ENCODE results near the gene BLOC1S5. TPM values are rescaled to one million over a fixed set of nuclear protein-coding genes. Genes with fewer than 3 reads are reported as not detected.
"Not testable (repeated sequence)": the region's sequence is repeated elsewhere in the genome, so short reads cannot be mapped to it uniquely, and the experiment has no call there.

The BLOC1S5 gene
- total RNA-seq, 1 donor from 2014 or later, result 19.5 TPM

GRCh38 chr6:8043221-8043620, 21.0 kb downstream of the BLOC1S5 start:
- no peak for DNase-seq (ENCODE audit: low spot score)

- DNase-seq (ENCODE audit: low spot score), result no peak
These were observed 22.1 kb downstream of the BLOC1S5 start for GRCh38 chr6:8041913-8042583.

- DNase-seq (ENCODE audit: low spot score), result not testable (repeated sequence)
These were observed 30.1 kb downstream of the BLOC1S5 start for GRCh38 chr6:8034107-8034506.

DNA sequence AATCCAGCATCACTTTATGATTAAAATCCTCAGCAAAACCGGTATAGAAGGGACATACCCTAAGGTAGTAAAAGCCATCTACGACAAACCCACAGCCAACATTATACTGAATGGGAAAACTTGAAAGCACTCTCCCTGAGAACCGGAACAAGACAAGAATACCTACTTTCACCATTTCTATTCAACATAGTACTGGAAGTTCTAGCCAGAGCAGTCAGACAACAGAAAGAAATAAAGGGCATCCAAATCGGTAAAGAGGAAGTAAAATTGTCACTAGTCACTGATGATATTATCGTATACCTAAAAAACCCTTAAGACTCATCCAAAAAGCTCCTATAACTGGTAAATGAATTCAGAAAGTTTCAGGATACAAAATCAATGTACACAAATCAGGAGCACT, 33.3 kb downstream of the BLOC1S5 start:
- no peak for DNase-seq (ENCODE audit: low spot score)

DNA sequence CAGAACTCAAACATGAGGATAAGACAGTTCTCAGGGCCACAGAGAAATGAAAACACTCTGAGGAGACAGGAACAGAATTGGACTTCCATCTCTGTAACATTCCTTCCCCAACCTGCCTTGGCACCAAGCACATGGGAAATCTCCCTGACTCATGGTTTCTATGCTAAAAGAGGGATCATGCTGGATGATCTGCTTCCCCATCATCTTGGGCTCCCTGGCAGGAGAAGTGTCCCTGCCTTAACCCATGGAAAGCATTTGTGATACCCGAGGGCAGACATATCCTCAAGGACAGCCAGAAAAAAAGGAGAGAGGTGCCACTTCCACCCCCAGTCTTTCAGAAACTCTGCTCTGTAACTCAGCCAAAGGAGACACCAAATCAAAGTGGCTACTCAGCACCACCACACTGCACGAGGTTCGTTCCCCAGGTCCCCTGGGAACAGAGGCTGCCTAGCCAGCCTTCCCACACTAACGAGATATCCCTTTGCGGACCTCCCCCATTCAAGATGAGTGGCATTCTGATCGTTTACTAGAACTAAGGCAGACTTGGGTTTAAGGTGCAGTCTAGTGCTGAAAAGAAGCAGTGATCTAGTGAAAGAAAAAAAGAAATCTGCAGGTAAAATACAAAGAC, 34.8 kb downstream of the BLOC1S5 start:
- DNase-seq (ENCODE audit: low spot score), result no peak

DNA sequence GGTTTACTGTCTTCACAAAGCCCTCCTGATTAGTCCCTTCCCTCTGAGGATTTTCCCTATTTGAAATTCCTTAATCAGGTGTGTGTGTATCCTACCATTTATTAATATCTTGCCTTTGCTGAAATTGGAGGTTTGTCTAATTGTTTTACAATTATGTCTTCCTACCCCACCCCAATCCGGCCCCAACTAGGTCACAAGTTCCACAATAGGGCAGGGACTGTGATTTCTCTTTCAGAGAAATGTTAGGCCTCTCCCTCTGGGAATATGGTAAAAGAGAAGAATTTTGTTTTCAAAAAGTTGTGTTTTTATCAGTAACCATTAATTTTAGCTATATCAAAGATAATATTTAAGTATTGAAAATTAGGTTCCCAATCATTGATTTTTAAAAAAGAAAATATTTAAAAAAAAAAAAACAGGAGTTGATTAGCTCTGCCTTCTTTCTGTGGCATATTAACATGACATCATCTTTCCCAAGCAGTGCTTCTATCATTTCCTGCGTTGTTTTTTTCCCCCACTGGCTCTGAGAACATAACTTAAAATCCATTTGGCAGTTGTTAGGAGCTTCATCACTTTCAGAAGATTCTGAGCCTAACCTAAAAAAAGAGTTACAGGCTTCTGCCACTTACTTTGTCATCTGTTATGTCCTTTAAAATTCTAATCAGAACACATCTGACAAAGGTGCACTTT, 36.1 kb downstream of the BLOC1S5 start:
- DNase-seq (ENCODE audit: low spot score), result peak; percentile 33

DNA sequence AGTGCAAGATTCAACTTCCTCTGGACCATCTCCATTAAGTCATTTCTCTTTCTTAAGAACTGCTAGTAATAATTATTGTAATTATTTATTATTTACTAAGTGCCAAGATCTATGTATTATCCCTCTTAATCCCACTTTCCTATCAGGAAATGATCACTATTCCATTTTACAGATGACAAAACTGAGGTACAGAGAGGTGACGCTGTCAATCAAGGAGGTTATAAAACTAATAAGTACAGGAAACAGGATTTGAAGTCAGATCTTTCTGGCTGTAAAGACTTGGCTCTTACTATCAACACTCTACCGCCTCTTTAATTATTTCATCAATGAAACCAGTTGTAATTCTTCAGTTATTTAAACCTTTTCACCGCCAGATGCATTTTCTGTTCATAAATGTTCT, 37.4 kb downstream of the BLOC1S5 start:
- DNase-seq (ENCODE audit: low spot score), result no peak

GRCh38 chr6:8025191-8025590, 39.0 kb downstream of the BLOC1S5 start:
- DNase-seq (ENCODE audit: low spot score), result no peak

GRCh38 chr6:8023638-8024037, 40.6 kb downstream of the BLOC1S5 start:
- no peak for DNase-seq (ENCODE audit: low spot score)

DNA sequence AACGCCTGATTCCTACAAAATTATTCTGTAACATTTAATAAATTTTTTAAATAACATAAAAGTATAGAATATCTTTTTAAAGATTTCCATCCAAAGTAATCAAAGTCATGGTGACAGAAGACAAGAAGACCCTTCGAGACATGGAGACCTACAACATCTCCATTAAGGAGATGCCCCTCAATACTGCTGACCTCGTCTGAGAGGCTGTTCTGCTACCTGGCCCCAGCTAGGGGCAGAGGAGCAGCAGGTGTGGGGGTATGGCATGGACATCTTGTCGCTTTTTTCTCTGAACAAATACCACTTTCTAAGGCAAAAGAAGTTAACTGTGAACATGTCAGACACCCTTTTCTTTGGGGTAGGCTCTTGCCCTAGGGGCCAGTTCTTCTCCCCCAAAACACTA, 44.1 kb downstream of the BLOC1S5 start:
- no peak for DNase-seq (ENCODE audit: low spot score)

DNA sequence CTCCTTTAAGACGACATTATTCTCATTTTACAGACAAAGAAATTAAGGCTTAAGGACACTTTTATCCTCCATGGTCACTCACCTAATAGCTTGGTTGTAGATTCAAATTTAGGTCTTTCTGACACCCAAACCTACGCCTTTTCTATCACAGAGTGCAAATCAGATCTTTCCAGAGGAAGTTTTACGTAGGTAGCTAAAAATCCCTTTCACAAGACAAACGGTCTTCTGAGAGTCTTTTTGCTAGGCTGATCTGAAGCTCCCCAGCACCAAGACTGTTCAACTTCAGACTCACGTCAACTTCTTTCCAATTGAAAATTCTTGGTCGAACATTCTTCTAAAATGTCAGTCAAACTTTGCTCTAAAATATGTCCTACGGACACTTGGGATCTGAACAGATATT, 46.5 kb downstream of the BLOC1S5 start:
- DNase-seq (ENCODE audit: low spot score), result no peak

- no peak for DNase-seq (ENCODE audit: low spot score)
These were observed 46.9 kb downstream of the BLOC1S5 start for GRCh38 chr6:8017276-8017701.

DNA sequence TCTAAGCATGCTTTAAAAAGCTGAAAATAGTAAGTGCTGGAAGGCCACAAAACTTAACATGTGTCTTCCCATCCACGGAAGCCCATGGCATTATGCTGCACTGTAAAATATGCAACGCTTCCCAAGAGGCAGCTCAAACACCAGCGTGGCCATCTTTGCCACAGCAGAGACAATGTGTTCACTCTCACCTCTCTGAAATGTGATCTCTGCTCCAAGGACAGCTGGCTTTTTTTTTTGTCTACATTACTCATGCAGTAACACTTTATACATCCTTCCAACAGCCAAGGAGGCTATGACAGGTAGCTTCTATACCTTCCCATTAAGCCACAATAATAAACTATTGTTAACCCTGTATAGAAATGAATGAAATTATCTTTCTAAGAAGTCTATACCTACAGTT, 49.2 kb downstream of the BLOC1S5 start:
- no peak for DNase-seq (ENCODE audit: low spot score)

- no peak for DNase-seq (ENCODE audit: low spot score)
These were observed 50.4 kb downstream of the BLOC1S5 start for GRCh38 chr6:8013763-8014162.

DNA sequence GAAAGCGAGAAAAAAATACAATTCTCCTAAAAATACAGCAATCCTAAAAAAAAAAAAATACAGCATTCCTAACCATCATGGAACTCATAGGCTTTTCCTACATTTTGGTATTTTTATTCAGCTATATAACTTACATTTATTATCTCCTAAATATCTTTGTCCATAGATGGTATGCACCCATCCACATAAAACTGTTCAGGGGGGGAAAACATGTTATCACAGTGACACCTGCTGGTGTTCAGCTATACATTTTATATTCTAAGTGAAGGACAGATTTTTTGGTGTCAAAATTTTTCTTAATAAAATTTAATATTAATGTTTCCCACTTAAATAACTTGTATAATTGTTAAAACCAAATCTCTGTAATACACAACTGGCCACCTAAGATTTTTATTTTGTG, 58.0 kb downstream of the BLOC1S5 start:
- DNase-seq (ENCODE audit: low spot score), result peak; percentile 51

DNA sequence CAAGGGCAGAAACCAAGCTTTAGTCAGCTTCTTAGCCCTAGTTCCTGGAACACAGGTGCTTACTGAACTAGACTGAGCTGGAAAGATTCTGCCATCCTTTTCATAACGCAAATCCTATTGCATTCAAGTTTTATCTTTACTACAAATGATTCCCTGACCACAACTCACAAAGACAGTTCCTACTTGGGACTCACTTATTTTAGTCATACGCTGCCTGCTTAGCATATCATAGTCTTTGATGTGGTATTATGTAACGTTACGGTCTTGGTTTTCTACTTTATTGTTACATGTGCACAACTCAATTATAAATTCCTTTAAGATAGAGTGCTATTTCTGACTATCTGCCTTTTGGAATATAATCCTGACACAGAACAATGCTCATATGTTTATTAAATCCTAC, 59.1 kb downstream of the BLOC1S5 start:
- peak; percentile 39 for DNase-seq (ENCODE audit: low spot score)

DNA sequence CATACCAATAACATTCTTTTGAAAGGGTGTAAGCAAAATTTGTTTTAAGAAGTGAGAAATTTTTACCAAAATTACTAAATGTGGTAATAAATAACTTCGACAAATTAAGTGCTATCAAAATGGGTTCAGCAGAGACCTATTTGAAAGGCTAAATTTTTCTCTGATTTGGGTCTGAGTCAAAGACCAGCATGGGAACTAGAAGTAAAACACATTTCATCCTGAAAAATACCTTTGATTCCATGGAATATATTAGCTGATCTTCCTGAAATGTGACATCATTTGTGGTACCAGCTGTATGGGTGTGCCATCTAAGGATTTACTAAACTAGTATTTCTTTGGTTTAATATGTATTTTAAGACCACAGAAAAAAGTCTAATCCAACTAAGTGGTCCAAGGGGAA, 63.6 kb downstream of the BLOC1S5 start:
- peak; percentile 29 for DNase-seq (ENCODE audit: low spot score)

- peak; percentile 61 for DNase-seq (ENCODE audit: low spot score)
These were observed 64.0 kb downstream of the BLOC1S5 start for GRCh38 chr6:8000188-8000596.

DNA sequence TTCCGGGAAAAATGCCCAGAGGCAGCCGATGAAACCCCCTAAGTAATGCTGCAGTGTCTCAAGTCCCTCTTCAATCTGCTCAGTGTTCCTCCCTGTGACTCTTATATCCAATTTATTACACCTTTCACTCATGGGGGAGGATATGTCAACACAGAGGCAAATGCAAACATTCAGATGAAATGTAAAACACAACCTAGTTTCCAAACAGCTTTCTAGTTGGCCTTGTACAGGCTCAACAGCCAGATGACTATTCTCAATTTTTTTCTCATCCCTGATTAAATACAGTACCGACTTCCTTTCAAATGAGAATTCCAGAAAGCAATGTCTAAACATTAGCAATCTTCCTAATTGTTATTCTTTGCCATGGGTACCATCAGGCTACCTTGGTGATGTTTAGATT, 65.0 kb downstream of the BLOC1S5 start:
- DNase-seq (ENCODE audit: low spot score), result no peak

GRCh38 chr6:7998103-7998725, 66.0 kb downstream of the BLOC1S5 start:
- DNase-seq (ENCODE audit: low spot score), result peak; percentile 90

- DNase-seq (ENCODE audit: low spot score), result peak; percentile 95
These were observed 66.9 kb downstream of the BLOC1S5 start for GRCh38 chr6:7997286-7997685.

- DNase-seq (ENCODE audit: low spot score), result peak; percentile 91
These were observed 67.6 kb downstream of the BLOC1S5 start for GRCh38 chr6:7996538-7997111.

All from umbilical cord (tissue), 2 donors.